Measurements from ENCODE around the gene RAB3B.

The RAB3B gene

DNA sequence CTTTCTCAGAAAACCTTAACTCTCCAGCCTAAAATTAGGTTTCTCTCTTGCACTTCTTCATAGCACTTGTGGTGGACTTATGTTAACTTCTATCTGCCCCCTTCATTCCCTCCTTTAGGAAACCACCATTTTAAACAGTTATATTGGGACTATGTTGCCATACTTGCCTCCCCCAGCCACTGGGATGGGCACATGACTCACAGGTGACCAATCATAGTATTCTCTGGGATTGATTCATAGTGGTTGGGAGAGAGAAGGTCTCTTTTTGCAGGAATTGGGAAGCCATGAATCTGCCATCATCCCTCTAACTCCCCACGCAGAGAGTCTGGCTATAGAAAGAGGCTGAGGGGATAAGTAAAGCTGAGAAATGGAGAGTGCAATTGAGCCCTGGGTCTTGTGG, 61.6 kb downstream of the RAB3B start:
- Histone ChIP-seq H3K4me3 (ENCODE audit: insufficient read depth, low read depth, low read length, poor library complexity, severe bottlenecking) (no peak overlapping the region), H3K36me3 (ENCODE audit: control insufficient read depth, insufficient read depth, low read length) (no peaks in the 10 kb centered on the region), H3K27me3 (replicated peaks; ENCODE audit: control insufficient read depth, insufficient read depth, low read length, poor library complexity, severe bottlenecking) (no peaks in the 10 kb centered on the region), H3K27ac (ENCODE audit: insufficient read depth, low read length, poor library complexity, severe bottlenecking) (no peak overlapping the region), H3K4me1 (ENCODE audit: control insufficient read depth, insufficient read depth, low read length, poor library complexity, severe bottlenecking) (no peaks in the 10 kb centered on the region), H3K9me3 (ENCODE audit: control insufficient read depth, low read length) (no peaks in the 10 kb centered on the region)
- no peak for DNase-seq

DNA sequence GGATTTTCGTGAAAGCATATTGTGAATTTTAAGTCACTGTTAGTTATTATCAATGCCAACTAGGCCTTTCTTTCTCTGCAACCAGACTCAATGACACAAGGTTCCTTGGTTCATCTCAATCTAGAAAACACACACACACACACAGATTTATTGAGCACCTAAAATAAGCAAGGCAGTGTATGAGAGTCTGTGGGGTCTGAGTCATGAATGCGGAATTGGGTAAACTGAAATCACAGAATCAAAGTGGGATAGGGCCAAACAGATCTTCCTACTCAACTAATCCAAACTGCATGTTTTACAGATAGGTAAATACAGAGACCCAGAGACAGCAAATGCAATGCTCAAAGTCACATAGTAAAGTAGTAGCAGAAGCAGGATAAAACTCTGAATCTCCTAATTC, 63.5 kb downstream of the RAB3B start:
- no peaks in the 10 kb centered on the region for H3K4me1 ChIP-seq (ENCODE audit: control insufficient read depth, insufficient read depth, low read length, poor library complexity, severe bottlenecking)
- no peak overlapping the region for H3K27ac ChIP-seq (ENCODE audit: insufficient read depth, low read length, poor library complexity, severe bottlenecking)
- no peaks in the 10 kb centered on the region for H3K36me3 ChIP-seq (ENCODE audit: control insufficient read depth, insufficient read depth, low read length)
- H3K9me3 ChIP-seq (ENCODE audit: control insufficient read depth, low read length), result no peaks in the 10 kb centered on the region
- no peak overlapping the region for H3K4me3 ChIP-seq (ENCODE audit: insufficient read depth, low read depth, low read length, poor library complexity, severe bottlenecking)
- no peaks in the 10 kb centered on the region for H3K27me3 ChIP-seq (replicated peaks; ENCODE audit: control insufficient read depth, insufficient read depth, low read length, poor library complexity, severe bottlenecking)
- DNase-seq, result no peak

DNA sequence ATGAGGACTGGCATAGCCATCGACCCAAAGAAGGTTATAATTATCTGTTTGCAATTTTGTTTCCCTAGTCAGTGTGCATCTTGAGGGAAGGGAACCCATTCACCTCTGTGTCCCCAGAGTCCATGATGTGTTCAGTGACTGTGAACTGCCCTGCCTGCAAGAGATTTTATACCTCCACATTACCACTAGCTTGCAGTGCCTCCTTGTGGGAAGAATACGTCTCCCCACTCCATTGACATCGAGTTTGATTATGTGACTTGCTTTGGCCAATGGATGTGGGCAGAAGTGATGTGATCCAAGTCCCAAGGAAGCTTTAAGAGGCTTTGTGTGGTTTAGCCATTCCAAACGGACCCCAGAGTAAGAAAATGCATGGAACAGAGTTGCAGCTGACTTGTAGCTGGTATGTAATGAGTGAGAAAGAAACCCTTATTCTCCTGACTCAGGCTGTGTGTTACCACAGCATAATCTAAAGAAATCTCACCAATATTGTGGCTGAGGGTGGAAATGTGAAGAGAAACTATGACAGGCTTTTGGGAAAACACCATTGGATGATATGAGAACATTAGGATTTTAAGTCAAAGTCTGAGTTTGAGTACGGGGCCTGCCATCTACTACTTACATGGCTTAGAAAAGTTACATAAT, 64.2 kb downstream of the RAB3B start:
- Histone ChIP-seq H3K27me3 (replicated peaks; ENCODE audit: control insufficient read depth, insufficient read depth, low read length, poor library complexity, severe bottlenecking) (no peaks in the 10 kb centered on the region), H3K27ac (ENCODE audit: insufficient read depth, low read length, poor library complexity, severe bottlenecking) (no peak overlapping the region), H3K4me3 (ENCODE audit: insufficient read depth, low read depth, low read length, poor library complexity, severe bottlenecking) (no peak overlapping the region), H3K36me3 (ENCODE audit: control insufficient read depth, insufficient read depth, low read length) (no peaks in the 10 kb centered on the region), H3K9me3 (ENCODE audit: control insufficient read depth, low read length) (no peaks in the 10 kb centered on the region), H3K4me1 (ENCODE audit: control insufficient read depth, insufficient read depth, low read length, poor library complexity, severe bottlenecking) (no peaks in the 10 kb centered on the region)
- DNase-seq, result no peak

DNA sequence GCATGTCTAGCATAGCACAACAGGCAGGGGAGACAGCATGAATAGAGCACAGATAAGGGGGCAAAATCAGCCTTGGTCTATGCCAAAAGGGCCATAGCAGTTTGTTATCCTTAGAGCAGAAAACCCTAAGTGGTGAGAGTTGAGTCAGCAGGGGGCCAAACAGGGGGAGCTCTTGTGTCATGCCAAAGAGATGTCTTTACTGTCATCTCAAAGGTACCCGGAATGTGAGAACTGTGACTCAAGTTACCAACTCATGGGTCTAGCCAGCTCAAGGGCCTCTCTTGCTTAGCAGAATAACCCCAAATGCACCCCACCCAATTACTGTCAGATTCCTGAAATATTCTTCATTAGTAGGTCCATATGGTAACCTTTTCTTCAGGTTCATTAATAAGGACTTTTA, 66.0 kb downstream of the RAB3B start:
- Histone ChIP-seq H3K27ac (ENCODE audit: insufficient read depth, low read length, poor library complexity, severe bottlenecking) (no peak overlapping the region), H3K36me3 (ENCODE audit: control insufficient read depth, insufficient read depth, low read length) (no peaks in the 10 kb centered on the region), H3K4me1 (ENCODE audit: control insufficient read depth, insufficient read depth, low read length, poor library complexity, severe bottlenecking) (no peaks in the 10 kb centered on the region), H3K4me3 (ENCODE audit: insufficient read depth, low read depth, low read length, poor library complexity, severe bottlenecking) (no peak overlapping the region), H3K27me3 (replicated peaks; ENCODE audit: control insufficient read depth, insufficient read depth, low read length, poor library complexity, severe bottlenecking) (no peaks in the 10 kb centered on the region), H3K9me3 (ENCODE audit: control insufficient read depth, low read length) (no peaks in the 10 kb centered on the region)
- DNase-seq, result no peak

DNA sequence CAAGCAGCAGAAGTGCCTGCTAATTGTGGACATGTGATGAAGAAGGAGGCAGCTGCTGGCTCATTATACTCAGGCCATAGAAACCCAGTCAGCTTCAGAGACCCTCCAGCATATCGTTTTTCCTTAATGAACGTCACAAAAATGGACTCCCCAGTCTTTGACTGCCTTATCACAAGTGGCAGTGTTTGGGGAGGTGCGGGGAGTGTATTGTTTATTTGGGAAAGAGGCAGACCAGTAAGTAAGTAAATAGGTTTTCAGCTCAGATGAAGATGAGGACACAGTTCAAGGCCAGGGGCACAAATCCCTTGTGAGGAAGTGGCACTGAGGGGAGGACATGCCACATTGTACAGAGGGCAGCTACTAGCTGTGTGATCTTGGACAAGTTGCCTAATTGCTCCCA, 68.5 kb downstream of the RAB3B start:
- H3K9me3 ChIP-seq (ENCODE audit: control insufficient read depth, low read length), result no peaks in the 10 kb centered on the region
- no peaks in the 10 kb centered on the region for H3K4me1 ChIP-seq (ENCODE audit: control insufficient read depth, insufficient read depth, low read length, poor library complexity, severe bottlenecking)
- H3K36me3 ChIP-seq (ENCODE audit: control insufficient read depth, insufficient read depth, low read length), result no peaks in the 10 kb centered on the region
- H3K27ac ChIP-seq (ENCODE audit: insufficient read depth, low read length, poor library complexity, severe bottlenecking), result no peak overlapping the region
- no peaks in the 10 kb centered on the region for H3K27me3 ChIP-seq (replicated peaks; ENCODE audit: control insufficient read depth, insufficient read depth, low read length, poor library complexity, severe bottlenecking)
- no peak overlapping the region for H3K4me3 ChIP-seq (ENCODE audit: insufficient read depth, low read depth, low read length, poor library complexity, severe bottlenecking)
- no peak for DNase-seq

DNA sequence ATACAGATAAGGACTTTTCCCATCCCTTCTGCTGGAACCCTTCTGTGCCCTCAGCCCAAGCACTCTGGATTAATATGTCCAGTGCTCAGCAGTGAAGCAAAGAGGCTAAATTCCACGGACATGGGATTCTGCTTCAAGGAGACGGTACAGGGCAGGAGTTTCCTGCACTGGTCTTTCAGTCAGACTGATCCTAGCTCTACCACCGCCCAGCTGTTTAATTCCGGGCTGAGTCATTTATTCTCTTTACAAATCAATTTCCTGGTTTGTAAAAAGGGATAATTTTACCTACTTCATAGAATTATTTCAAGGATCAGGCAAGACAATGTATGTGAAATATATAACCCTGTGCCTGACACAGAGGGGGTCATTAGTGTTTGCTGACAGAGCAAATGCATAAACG, 70.4 kb downstream of the RAB3B start:
- no peak overlapping the region for H3K4me3 ChIP-seq (ENCODE audit: insufficient read depth, low read depth, low read length, poor library complexity, severe bottlenecking)
- no peaks in the 10 kb centered on the region for H3K9me3 ChIP-seq (ENCODE audit: control insufficient read depth, low read length)
- H3K27ac ChIP-seq (ENCODE audit: insufficient read depth, low read length, poor library complexity, severe bottlenecking), result no peak overlapping the region
- no peaks in the 10 kb centered on the region for H3K36me3 ChIP-seq (ENCODE audit: control insufficient read depth, insufficient read depth, low read length)
- H3K27me3 ChIP-seq (replicated peaks; ENCODE audit: control insufficient read depth, insufficient read depth, low read length, poor library complexity, severe bottlenecking), result no peaks in the 10 kb centered on the region
- no peak for DNase-seq
- no peaks in the 10 kb centered on the region for H3K4me1 ChIP-seq (ENCODE audit: control insufficient read depth, insufficient read depth, low read length, poor library complexity, severe bottlenecking)

DNA sequence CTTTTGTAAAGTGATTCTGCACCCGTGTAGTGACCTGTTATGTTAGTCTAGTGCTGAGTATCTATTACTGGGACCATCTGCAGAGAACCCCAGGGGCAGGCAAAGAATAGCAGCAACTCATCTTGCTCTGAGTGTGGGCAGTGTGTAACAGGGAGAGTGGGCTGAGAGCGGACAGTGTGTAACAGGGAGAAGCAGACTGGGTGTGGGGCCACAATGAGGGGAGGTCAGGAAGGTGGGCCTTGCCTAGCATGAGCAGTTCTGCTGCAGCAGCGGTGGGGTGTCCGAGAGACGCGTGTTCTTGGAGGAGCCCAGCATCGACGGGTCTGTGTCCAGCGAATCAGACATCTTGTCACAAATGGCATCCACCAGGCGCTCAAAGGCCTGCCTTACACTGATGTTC, 70.8 kb downstream of the RAB3B start:
- H3K27ac ChIP-seq (ENCODE audit: insufficient read depth, low read length, poor library complexity, severe bottlenecking), result no peak overlapping the region
- DNase-seq, result no peak
- H3K9me3 ChIP-seq (ENCODE audit: control insufficient read depth, low read length), result no peaks in the 10 kb centered on the region
- H3K4me3 ChIP-seq (ENCODE audit: insufficient read depth, low read depth, low read length, poor library complexity, severe bottlenecking), result no peak overlapping the region
- no peaks in the 10 kb centered on the region for H3K36me3 ChIP-seq (ENCODE audit: control insufficient read depth, insufficient read depth, low read length)
- H3K27me3 ChIP-seq (replicated peaks; ENCODE audit: control insufficient read depth, insufficient read depth, low read length, poor library complexity, severe bottlenecking), result no peaks in the 10 kb centered on the region
- H3K4me1 ChIP-seq (ENCODE audit: control insufficient read depth, insufficient read depth, low read length, poor library complexity, severe bottlenecking), result no peaks in the 10 kb centered on the region

DNA sequence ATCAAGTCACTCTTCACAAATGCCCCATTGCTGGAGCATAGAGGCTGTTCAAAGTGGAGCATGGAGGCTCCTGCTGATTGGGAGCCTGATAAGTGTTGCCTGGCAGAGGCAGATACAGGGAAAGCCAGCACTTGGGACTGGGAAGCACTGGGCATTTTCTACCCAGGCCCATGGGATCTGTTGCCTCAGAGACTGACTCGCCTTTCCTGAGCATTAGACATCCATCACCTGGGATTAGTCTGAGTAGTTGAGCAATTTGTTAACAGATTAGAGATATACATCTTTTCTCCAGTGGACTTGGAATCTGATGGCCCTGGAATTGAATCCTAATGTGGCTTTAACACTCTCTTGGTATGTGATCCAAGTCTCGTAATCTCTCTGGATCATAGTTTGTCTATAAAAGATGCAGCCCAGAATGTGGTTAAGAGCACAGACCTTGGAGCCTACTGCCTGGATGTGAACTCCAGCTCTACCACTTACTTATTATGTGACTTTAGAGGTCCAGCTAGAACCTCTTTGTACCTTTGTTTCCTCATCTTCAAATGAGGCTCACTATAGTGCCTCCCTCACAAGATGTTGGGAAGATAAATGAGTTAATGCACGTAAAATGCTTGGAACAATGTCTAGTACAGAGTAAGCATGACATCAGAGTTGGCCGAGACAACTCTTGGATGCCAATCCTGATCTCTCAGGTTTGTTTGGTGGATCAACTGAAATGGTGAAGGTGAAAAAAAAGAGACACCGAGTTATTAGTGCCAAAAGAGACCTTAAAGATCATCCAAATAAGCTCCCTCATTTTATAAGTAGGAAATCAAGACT, 73.7 kb downstream of the RAB3B start:
- no peaks in the 10 kb centered on the region for H3K4me1 ChIP-seq (ENCODE audit: control insufficient read depth, insufficient read depth, low read length, poor library complexity, severe bottlenecking)
- no peaks in the 10 kb centered on the region for H3K27me3 ChIP-seq (replicated peaks; ENCODE audit: control insufficient read depth, insufficient read depth, low read length, poor library complexity, severe bottlenecking)
- no peaks in the 10 kb centered on the region for H3K36me3 ChIP-seq (ENCODE audit: control insufficient read depth, insufficient read depth, low read length)
- no peak overlapping the region for H3K27ac ChIP-seq (ENCODE audit: insufficient read depth, low read length, poor library complexity, severe bottlenecking)
- no peak for DNase-seq
- H3K9me3 ChIP-seq (ENCODE audit: control insufficient read depth, low read length), result no peaks in the 10 kb centered on the region
- H3K4me3 ChIP-seq (ENCODE audit: insufficient read depth, low read depth, low read length, poor library complexity, severe bottlenecking), result no peak overlapping the region

DNA sequence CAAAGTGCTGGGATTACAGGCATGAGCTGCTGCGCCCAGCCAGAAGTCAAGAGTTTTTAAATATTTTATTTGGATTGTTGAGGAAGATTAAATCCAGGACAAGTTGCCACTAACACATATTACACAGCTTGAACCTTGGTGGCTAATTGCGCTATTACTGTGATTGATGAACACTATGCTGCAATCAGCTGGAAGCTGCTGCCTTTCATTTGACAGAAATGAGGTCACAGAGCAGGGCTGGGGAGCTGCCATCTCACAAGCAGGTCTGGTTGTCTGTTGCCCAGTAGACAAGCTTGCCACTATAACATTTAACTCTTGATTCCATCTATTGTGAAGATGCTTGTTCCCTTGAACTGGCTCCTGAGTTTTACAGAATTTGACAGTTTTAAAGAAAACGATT, 74.5 kb downstream of the RAB3B start:
- H3K9me3 ChIP-seq (ENCODE audit: control insufficient read depth, low read length), result no peaks in the 10 kb centered on the region
- H3K27ac ChIP-seq (ENCODE audit: insufficient read depth, low read length, poor library complexity, severe bottlenecking), result no peak overlapping the region
- no peak overlapping the region for H3K4me3 ChIP-seq (ENCODE audit: insufficient read depth, low read depth, low read length, poor library complexity, severe bottlenecking)
- H3K4me1 ChIP-seq (ENCODE audit: control insufficient read depth, insufficient read depth, low read length, poor library complexity, severe bottlenecking), result no peaks in the 10 kb centered on the region
- no peaks in the 10 kb centered on the region for H3K27me3 ChIP-seq (replicated peaks; ENCODE audit: control insufficient read depth, insufficient read depth, low read length, poor library complexity, severe bottlenecking)
- no peak for DNase-seq
- no peaks in the 10 kb centered on the region for H3K36me3 ChIP-seq (ENCODE audit: control insufficient read depth, insufficient read depth, low read length)

DNA sequence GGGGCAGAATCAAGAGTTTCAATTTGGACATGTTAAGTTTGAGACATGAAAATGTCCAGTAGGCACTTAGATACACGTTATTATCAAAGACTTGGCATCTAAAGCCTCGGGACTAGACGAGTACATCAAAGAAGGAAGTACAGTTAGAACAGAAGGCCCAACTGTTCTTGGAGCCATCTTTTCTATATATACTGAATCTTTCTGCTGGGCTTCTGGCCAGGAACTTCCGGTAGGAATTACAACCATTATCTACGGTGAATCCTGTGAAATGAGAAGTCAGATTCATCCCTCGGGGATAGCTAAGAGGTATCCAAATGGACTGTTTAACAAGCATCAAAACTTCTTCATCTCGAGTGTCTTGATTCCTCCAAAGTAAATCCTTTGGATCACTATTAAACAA, 77.6 kb downstream of the RAB3B start:
- H3K27me3 ChIP-seq (replicated peaks; ENCODE audit: control insufficient read depth, insufficient read depth, low read length, poor library complexity, severe bottlenecking), result no peaks in the 10 kb centered on the region
- H3K36me3 ChIP-seq (ENCODE audit: control insufficient read depth, insufficient read depth, low read length), result no peaks in the 10 kb centered on the region
- no peak overlapping the region for H3K4me3 ChIP-seq (ENCODE audit: insufficient read depth, low read depth, low read length, poor library complexity, severe bottlenecking)
- no peak for DNase-seq
- H3K27ac ChIP-seq (ENCODE audit: insufficient read depth, low read length, poor library complexity, severe bottlenecking), result no peak overlapping the region
- no peaks in the 10 kb centered on the region for H3K4me1 ChIP-seq (ENCODE audit: control insufficient read depth, insufficient read depth, low read length, poor library complexity, severe bottlenecking)
- no peaks in the 10 kb centered on the region for H3K9me3 ChIP-seq (ENCODE audit: control insufficient read depth, low read length)
